Liver (tissue), 9 donors: ENCODE measurements around the gene MAPKAPK2. TPM values are rescaled to one million over a fixed set of nuclear protein-coding genes. Genes with fewer than 3 reads are reported as not detected.

Experiments used
- DNase-seq: peaks from one replicate; pipeline ENCODE4 v3.0.0-alpha.2; 2017; ENCODE audit warnings: low spot score
- H3K27ac ChIP-seq, 2 donors: one replicate each; pipeline ENCODE4 v1.7.0; 2013; ENCODE audit warnings: inconsistent platforms in 2 of 2, low read length in 2 of 2, control low read depth in 1 of 2, low read depth in 1 of 2, mild to moderate bottlenecking in 1 of 2
- H3K27me3 ChIP-seq, 4 donors: one replicate each; pipeline versions ENCODE4 v1.6.1 to v1.7.0; 2013; ENCODE audit warnings: low read length in 3 of 4, inconsistent platforms in 1 of 4, mild to moderate bottlenecking in 1 of 4, moderate library complexity in 1 of 4; ENCODE audit not compliant: control insufficient read depth in 4 of 4, insufficient read depth in 4 of 4
- H3K36me3 ChIP-seq, 4 donors: one replicate each; pipeline versions ENCODE4 v1.6.1 to v1.7.0; 2013; ENCODE audit warnings: low read length in 3 of 4, mild to moderate bottlenecking in 3 of 4, low read depth in 1 of 4, moderate library complexity in 1 of 4; ENCODE audit not compliant: control insufficient read depth in 4 of 4, insufficient read depth in 3 of 4
- H3K4me1 ChIP-seq, 4 donors: one replicate each; pipeline versions ENCODE4 v1.6.1 to v1.7.0; 2013; ENCODE audit warnings: low read length in 3 of 4, mild to moderate bottlenecking in 3 of 4, moderate library complexity in 1 of 4; ENCODE audit not compliant: control insufficient read depth in 4 of 4, insufficient read depth in 4 of 4
- H3K4me3 ChIP-seq, 3 donors: one replicate each; pipeline versions ENCODE4 v1.6.1 to v1.7.0; 2013; ENCODE audit warnings: low read length in 3 of 3, control low read depth in 1 of 3, low read depth in 1 of 3, mild to moderate bottlenecking in 1 of 3
- H3K9ac ChIP-seq, 2 donors: one replicate each; pipeline ENCODE4 v1.7.0; 2013; ENCODE audit warnings: low read length in 2 of 2, mild to moderate bottlenecking in 2 of 2, moderate library complexity in 2 of 2, control low read depth in 1 of 2, low read depth in 1 of 2
- H3K9me3 ChIP-seq, 4 donors: one replicate each; pipeline versions ENCODE4 v1.6.1 to v1.7.0; 2013; ENCODE audit warnings: low read length in 3 of 4; ENCODE audit not compliant: control insufficient read depth in 4 of 4
- CTCF ChIP-seq: fragments of 150-350 bp; IDR thresholded peaks from 2 replicates; pipeline ENCODE4 v1.5.1; 2017; ENCODE audit warnings: improper control_type of control experiment, low read depth, low read length; ENCODE audit not compliant: missing input control
- EGR1 ChIP-seq, 2 donors: IDR thresholded peaks; 2 replicates each; pipeline ENCODE4 v1.6.1; 2016 to 2018; ENCODE audit warnings: antibody characterized with exemption in 2 of 2, low read depth in 2 of 2
- FOXA1 ChIP-seq: IDR thresholded peaks from 2 replicates; pipeline ENCODE4 v1.6.1; 2016; ENCODE audit warnings: antibody characterized with exemption
- FOXA2 ChIP-seq: IDR thresholded peaks from 2 replicates; pipeline ENCODE4 v1.6.1; 2016; ENCODE audit warnings: antibody characterized with exemption
- GABPA ChIP-seq, 2 donors: IDR thresholded peaks in 1 of 2; conservative IDR thresholded peaks in 1 of 2; 2 replicates each; pipeline ENCODE4 v1.6.1; 2016; ENCODE audit warnings: antibody characterized with exemption in 2 of 2, mild to moderate bottlenecking in 1 of 2, moderate library complexity in 1 of 2
- HNF4A ChIP-seq, 2 donors: conservative IDR thresholded peaks; 2 replicates each; pipeline ENCODE4 v1.6.1; 2016; ENCODE audit warnings: antibody characterized with exemption in 2 of 2, mild to moderate bottlenecking in 2 of 2
- HNF4G ChIP-seq: IDR thresholded peaks from 2 replicates; pipeline ENCODE4 v1.6.1; 2016; ENCODE audit warnings: antibody characterized with exemption
- JUND ChIP-seq, 2 donors: IDR thresholded peaks; 2 replicates each; pipeline ENCODE4 v1.6.1; 2016; ENCODE audit warnings: antibody characterized with exemption in 2 of 2
- NR2F2 ChIP-seq: IDR thresholded peaks from 2 replicates; pipeline ENCODE4 v1.6.1; 2016; ENCODE audit warnings: antibody characterized with exemption
- RAD21 ChIP-seq, 2 donors: IDR thresholded peaks; 2 replicates each; pipeline ENCODE4 v1.6.1; 2016; ENCODE audit warnings: antibody characterized with exemption in 2 of 2, mild to moderate bottlenecking in 2 of 2
- RXRA ChIP-seq, 2 donors: IDR thresholded peaks; 2 replicates each; pipeline ENCODE4 v1.6.1; 2017 to 2018; ENCODE audit warnings: antibody characterized with exemption in 2 of 2, mild to moderate bottlenecking in 1 of 2
- SP1 ChIP-seq: IDR thresholded peaks from 2 replicates; pipeline ENCODE4 v1.6.1; 2018; ENCODE audit warnings: antibody characterized with exemption, mild to moderate bottlenecking
- TAF1 ChIP-seq: conservative IDR thresholded peaks from 2 replicates; pipeline ENCODE4 v1.6.1; 2016; ENCODE audit warnings: antibody characterized with exemption, mild to moderate bottlenecking
- YY1 ChIP-seq: IDR thresholded peaks from 2 replicates; pipeline ENCODE4 v1.6.1; 2016; ENCODE audit warnings: antibody characterized with exemption, mild to moderate bottlenecking
- ZBTB33 ChIP-seq: IDR thresholded peaks from 2 replicates; pipeline ENCODE4 v1.6.1; 2016; ENCODE audit warnings: antibody characterized with exemption
- whole genome bisulfite sequencing: extraction: QIAGEN DNeasy Blood & Tissue Kit; methylation state at CpG from one replicate; pipeline ENCODE4 v1.1.7; 2013; 5-methylcytosine and 5-hydroxymethylcytosine counted together
- polyA plus RNA-seq, 2 donors: library from polyadenylated mRNA; stranded (reverse) in 1 of 2; unstranded in 1 of 2; fragments of 200-250 nt in 1 of 2; fragments of >200 nt in 1 of 2; fragmentation: Nextera tagmentation in 1 of 2; extraction: Ambion mirVana in 1 of 2; gene quantifications; one replicate each; pipeline versions ENCODE4 v1.2.1 to v1.2.3, GENCODE V29; 2013 to 2015
- total RNA-seq, 2 donors: library from RNA; depleted of rRNA; stranded (reverse); fragments of >200 nt; gene quantifications; one replicate each; pipeline ENCODE4 v1.2.3, GENCODE V29; 2014
- TF ChIP-seq, protein P1 (sequence below): IDR thresholded peaks from 2 replicates; pipeline ENCODE4 v1.6.1; 2016; ENCODE audit warnings: antibody characterized with exemption
- TF ChIP-seq, protein P2 (sequence below): IDR thresholded peaks from 2 replicates; pipeline ENCODE4 v1.6.1; 2016; ENCODE audit warnings: antibody characterized with exemption, mild to moderate bottlenecking
- donor health status: healthy.
- donor health status: healthy.
- donor health status: healthy.
- donor health status: healthy.
- donor health status: healthy.

MAPKAPK2 gene
- total and polyA plus RNA-seq, 4 donors: 7.5 to 24.5 (median 14.7) TPM

- no peaks in the 10 kb centered on the region for H3K36me3 ChIP-seq
- no peak overlapping the region for H3K9ac ChIP-seq
- TF ChIP-seq FOXA2: no peak
- no peak for TF ChIP-seq YY1
- TF ChIP-seq NR2F2: no peak
- TF ChIP-seq SP1: no peak
- TF ChIP-seq HNF4G: no peak
- TF ChIP-seq EGR1 (IDR thresholded peaks at IDR 0.05; ENCODE audit: low read depth in 2 of 2): no peak
- no peaks in the 10 kb centered on the region for H3K9me3 ChIP-seq
- no peak overlapping the region for H3K27ac ChIP-seq
- WGBS: 68% methylated on average over 4 of the region's 4 CpGs
- no peaks in the 10 kb centered on the region for H3K27me3 ChIP-seq
- no peak overlapping the region for H3K4me3 ChIP-seq
- DNase-seq: no peak
- no peaks in the 10 kb centered on the region for H3K4me1 ChIP-seq
Measured at GRCh38 chr1:206744683-206745082, 60.0 kb downstream of the MAPKAPK2 start.

GRCh38 chr1:206745301-206745700 is 60.6 kb downstream of the MAPKAPK2 start:
- DNase-seq: no peak
- TF ChIP-seq EGR1 (IDR thresholded peaks at IDR 0.05; ENCODE audit: low read depth in 2 of 2) (no peak), YY1 (no peak), RXRA (IDR thresholded peaks at IDR 0.05) (no peak), GABPA (IDR thresholded peaks at IDR 0.05 in 1 of 2, conservative IDR thresholded peaks at IDR 0.05 in 1 of 2) (no peak), NR2F2 (no peak), JUND (IDR thresholded peaks at IDR 0.05) (no peak), RAD21 (IDR thresholded peaks at IDR 0.05) (no peak), FOXA1 (no peak), TAF1 (no peak), HNF4G (no peak), FOXA2 (no peak), ZBTB33 (no peak), HNF4A (conservative IDR thresholded peaks at IDR 0.05) (no peak), CTCF (no peak)
- TF ChIP-seq, protein P1, sequence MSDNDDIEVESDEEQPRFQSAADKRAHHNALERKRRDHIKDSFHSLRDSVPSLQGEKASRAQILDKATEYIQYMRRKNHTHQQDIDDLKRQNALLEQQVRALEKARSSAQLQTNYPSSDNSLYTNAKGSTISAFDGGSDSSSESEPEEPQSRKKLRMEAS: no peak
- TF ChIP-seq, protein P2, sequence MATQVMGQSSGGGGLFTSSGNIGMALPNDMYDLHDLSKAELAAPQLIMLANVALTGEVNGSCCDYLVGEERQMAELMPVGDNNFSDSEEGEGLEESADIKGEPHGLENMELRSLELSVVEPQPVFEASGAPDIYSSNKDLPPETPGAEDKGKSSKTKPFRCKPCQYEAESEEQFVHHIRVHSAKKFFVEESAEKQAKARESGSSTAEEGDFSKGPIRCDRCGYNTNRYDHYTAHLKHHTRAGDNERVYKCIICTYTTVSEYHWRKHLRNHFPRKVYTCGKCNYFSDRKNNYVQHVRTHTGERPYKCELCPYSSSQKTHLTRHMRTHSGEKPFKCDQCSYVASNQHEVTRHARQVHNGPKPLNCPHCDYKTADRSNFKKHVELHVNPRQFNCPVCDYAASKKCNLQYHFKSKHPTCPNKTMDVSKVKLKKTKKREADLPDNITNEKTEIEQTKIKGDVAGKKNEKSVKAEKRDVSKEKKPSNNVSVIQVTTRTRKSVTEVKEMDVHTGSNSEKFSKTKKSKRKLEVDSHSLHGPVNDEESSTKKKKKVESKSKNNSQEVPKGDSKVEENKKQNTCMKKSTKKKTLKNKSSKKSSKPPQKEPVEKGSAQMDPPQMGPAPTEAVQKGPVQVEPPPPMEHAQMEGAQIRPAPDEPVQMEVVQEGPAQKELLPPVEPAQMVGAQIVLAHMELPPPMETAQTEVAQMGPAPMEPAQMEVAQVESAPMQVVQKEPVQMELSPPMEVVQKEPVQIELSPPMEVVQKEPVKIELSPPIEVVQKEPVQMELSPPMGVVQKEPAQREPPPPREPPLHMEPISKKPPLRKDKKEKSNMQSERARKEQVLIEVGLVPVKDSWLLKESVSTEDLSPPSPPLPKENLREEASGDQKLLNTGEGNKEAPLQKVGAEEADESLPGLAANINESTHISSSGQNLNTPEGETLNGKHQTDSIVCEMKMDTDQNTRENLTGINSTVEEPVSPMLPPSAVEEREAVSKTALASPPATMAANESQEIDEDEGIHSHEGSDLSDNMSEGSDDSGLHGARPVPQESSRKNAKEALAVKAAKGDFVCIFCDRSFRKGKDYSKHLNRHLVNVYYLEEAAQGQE: no peak
- Histone ChIP-seq H3K9ac (no peak overlapping the region), H3K4me3 (no peak overlapping the region), H3K27me3 (no peaks in the 10 kb centered on the region), H3K27ac (no peak overlapping the region), H3K4me1 (no peaks in the 10 kb centered on the region), H3K36me3 (no peaks in the 10 kb centered on the region), H3K9me3 (no peaks in the 10 kb centered on the region)
- 94% methylated on average over 1 of the region's 1 CpG for WGBS
